Transverse colon (tissue), 4 donors: ENCODE measurements around the gene SRSF7.

Experiments
- CTCF ChIP-seq, 5 experiments: fragments of 200-600 bp in 3 of 5; fragments of 450-650 bp in 2 of 5; sonication (generic) in 3 of 5; IDR thresholded peaks; 1 replicate in 2 of 5; 2 replicates in 3 of 5; pipeline ENCODE4 v1.5.1; 2016 to 2017; ENCODE audit warnings: antibody characterized with exemption in 5 of 5, inconsistent platforms in 3 of 5, mild to moderate bottlenecking in 2 of 5, moderate library complexity in 1 of 5
- EP300 ChIP-seq: sonication (generic); formaldehyde crosslinking; IDR thresholded peaks from one replicate; pipeline ENCODE4 v1.6.1; 2017; ENCODE audit warnings: antibody characterized with exemption, low read depth
- POLR2A ChIP-seq: fragments of 450-650 bp; IDR thresholded peaks from one replicate; pipeline ENCODE4 v1.6.1; 2016; ENCODE audit warnings: antibody characterized with exemption, mild to moderate bottlenecking, moderate library complexity
- POLR2AphosphoS5 ChIP-seq, 3 donors: sonication (generic); formaldehyde crosslinking; IDR thresholded peaks; one replicate each; pipeline ENCODE4 v1.6.1; 2016; ENCODE audit warnings: antibody characterized with exemption in 3 of 3

- TF ChIP-seq EP300 (no peak), POLR2AphosphoS5 (IDR thresholded peaks at IDR 0.05) (no peak), CTCF (IDR thresholded peaks at IDR 0.05) (no peak), POLR2A (no peak)
Observed at GRCh38 chr2:38704664-38705063, 46.5 kb downstream of the SRSF7 start.
